GM18505 (cell line): ENCODE results near the gene ACTA1.
"Not testable (repeated sequence)": the region's sequence is repeated elsewhere in the genome, so short reads cannot be mapped to it uniquely, and the experiment has no call there.

ENCODE experiments used
- ATAC-seq: cut with Tn5 transposase; IDR thresholded peaks from one replicate; pipeline ENCODE4 v1.9.1; 2021; ENCODE audit not compliant: unreplicated experiment
- POLR2A ChIP-seq: IDR thresholded peaks from 4 replicates; pipeline ENCODE4 v1.6.1; 2011; ENCODE audit warnings: borderline replicate concordance; ENCODE audit not compliant: insufficient read depth, insufficient read length; ENCODE audit errors: extremely low read depth

Gene ACTA1

GRCh38 chr1:229434005-229434640 lies at the start of gene ACTA1:
Gene ACTA1 (minus strand): TSS chr1:229434094. CDS start chr1:229433115, 979 bp downstream.
- no peak for TF ChIP-seq POLR2A
- no peak for ATAC-seq

GRCh38 chr1:229482511-229482910 lies 48.6 kb upstream of the ACTA1 start:
- ATAC-seq = no peak
- TF ChIP-seq POLR2A = no peak

- no peak for TF ChIP-seq POLR2A
- no peak for ATAC-seq
Measured at GRCh38 chr1:229480495-229480894, 46.6 kb upstream of the ACTA1 start.

- peak; percentile 43 for TF ChIP-seq POLR2A
- peak; percentile 79 for ATAC-seq
Measured at GRCh38 chr1:229479660-229480399, 45.9 kb upstream of the ACTA1 start.

- no peak for TF ChIP-seq POLR2A
- peak; percentile 61 for ATAC-seq
Measured at GRCh38 chr1:229478852-229479251, 45.0 kb upstream of the ACTA1 start.

- not testable (repeated sequence) for ATAC-seq
Measured at GRCh38 chr1:229475859-229476258, 42.0 kb upstream of the ACTA1 start.

GRCh38 chr1:229474509-229474908 lies 40.6 kb upstream of the ACTA1 start:
- no peak for TF ChIP-seq POLR2A
- no peak for ATAC-seq

GRCh38 chr1:229471175-229471574 lies 37.3 kb upstream of the ACTA1 start:
- ATAC-seq = no peak
- no peak for TF ChIP-seq POLR2A

- no peak for ATAC-seq
- TF ChIP-seq POLR2A = no peak
Measured at GRCh38 chr1:229470406-229471043, 36.6 kb upstream of the ACTA1 start.

- ATAC-seq = no peak
- TF ChIP-seq POLR2A = no peak
Measured at GRCh38 chr1:229466887-229467286, 33.0 kb upstream of the ACTA1 start.

GRCh38 chr1:229464672-229465071 lies 30.8 kb upstream of the ACTA1 start:
- ATAC-seq = no peak
- no peak for TF ChIP-seq POLR2A

- no peak for TF ChIP-seq POLR2A
- no peak for ATAC-seq
Measured at GRCh38 chr1:229461032-229461668, 27.3 kb upstream of the ACTA1 start.

GRCh38 chr1:229459815-229460214 lies 25.9 kb upstream of the ACTA1 start:
- ATAC-seq = no peak
- TF ChIP-seq POLR2A = no peak

- ATAC-seq = no peak
- TF ChIP-seq POLR2A = no peak
Measured at GRCh38 chr1:229457436-229457835, 23.5 kb upstream of the ACTA1 start.

- no peak for ATAC-seq
- no peak for TF ChIP-seq POLR2A
Measured at GRCh38 chr1:229456016-229456415, 22.1 kb upstream of the ACTA1 start.
